Amniotic stem cell (primary cell): ENCODE results near the gene CFLAR.
"Not testable (repeated sequence)": the region's sequence is repeated elsewhere in the genome, so short reads cannot be mapped to it uniquely, and the experiment has no call there.

Experiments
- DNase-seq: peaks from one replicate; lab custom pipeline; 2025; lab: John Stamatoyannopoulos, UW

Gene CFLAR

DNA sequence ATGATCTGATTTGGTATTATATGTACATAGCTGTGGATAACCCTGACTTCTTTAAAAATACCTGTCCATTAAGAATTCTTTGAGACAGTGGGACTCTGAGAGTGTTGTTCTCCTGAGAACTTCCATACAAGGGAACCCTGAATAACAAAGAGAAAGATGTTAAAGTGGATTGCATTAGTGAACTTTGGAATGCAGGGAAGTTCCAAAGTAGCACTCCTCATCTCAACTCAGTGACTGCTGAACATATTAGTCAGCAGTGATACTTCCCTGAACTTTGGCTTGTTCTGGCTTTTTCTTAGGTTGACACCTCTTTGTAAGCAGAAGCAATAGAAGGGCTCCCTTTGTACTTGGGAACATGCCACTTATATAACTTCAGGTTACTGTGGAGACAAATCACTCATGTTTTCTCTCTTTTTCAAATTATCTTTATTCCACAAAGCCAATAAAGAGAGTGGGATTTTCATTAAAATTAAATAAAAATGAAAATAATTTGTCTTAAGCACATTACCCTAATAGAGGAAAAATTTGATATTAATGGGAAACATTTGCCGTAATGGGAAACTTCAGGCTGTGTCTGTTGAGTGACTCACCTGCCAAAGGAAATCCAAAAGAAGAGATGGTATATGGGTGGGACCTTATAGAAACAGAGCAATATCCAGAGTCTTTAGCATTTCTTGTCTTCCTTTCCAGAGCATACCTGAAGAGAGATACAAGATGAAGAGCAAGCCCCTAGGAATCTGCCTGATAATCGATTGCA lies 33.3 kb downstream of the CFLAR start:
- peak; percentile 43 for DNase-seq

DNA sequence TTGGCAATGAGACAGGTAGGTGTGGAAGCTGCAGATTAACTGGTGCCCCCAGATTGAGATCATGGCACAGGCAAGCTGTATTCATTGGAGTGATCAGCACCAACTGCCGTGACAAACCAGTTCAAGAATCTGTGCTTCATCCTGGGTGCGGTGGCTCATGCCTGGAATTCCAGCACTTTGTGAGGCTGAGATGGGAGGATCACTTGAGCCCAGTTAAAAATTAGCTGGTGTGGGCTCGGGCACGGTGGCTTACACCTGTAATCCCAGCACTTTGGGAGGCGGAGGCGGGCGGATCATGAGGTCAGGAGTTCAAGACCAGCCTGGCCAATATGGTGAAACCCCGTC lies 33.8 kb downstream of the CFLAR start:
- DNase-seq: not testable (repeated sequence)

DNA sequence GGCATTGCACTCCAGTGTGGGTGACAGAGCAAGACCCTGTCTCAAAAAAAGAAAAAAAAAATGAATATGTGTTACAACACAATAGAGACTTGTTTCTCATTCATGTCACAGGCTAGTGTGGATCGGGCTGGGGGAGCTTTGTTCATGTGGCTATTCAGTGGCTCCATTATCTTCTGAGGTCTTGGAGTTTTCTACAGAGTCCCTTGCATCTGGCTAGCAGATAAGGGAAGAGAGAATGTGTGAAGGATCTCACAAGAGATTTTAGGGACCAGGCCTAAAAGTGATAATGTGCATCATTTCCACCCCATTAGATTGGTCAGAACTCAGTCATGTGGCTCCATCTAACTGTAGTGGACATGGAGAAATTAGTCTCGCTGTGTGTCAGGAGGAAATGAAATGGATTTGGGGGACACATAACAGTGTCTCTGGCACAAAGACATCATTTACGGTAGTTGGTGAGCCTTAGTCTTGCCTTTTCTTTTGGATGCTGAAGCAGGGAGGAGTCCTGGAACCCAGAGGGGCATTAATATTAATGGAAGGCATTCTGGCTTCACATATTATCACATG lies 34.6 kb downstream of the CFLAR start:
- DNase-seq: no peak

DNA sequence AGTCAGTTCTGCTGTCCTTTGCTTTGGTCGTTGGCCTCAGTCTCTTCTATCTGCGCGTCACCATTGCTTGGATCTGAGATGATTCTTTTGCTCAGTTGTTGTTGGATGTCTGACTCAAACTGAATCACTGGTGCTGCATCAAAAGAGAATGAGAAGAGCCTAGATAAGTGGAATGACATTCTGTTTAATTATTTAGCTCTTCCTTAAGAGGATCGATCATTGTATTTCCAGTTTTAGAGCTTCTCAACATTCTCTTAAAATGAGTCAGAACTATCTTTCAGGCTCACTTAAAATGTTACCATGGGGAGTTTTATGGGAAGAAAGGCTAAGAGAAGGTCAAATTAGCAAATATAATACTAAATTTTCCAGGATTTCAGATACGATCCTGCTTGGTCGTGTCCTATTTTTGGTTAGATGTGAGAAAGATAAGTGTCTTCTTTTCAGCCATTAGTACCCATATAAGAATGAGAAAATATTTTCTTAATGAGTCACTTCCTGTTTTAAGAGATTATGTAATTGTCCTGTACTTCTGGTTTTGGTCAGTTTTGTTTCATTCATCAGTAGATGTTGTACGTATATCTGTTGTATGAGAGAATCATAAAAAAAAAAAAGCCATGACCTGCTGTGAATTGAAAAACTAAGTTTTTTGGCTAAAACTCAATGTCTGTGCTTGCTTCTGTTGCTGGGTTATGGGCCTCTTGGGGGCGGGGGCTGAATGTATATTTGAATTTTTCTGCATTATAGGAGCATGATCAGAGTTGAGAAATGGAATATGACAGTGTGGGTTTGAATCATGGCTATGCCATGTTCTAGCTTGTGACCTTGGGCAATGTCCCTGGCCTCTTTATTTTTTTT lies 35.4 kb downstream of the CFLAR start:
- peak; percentile 54 for DNase-seq

DNA sequence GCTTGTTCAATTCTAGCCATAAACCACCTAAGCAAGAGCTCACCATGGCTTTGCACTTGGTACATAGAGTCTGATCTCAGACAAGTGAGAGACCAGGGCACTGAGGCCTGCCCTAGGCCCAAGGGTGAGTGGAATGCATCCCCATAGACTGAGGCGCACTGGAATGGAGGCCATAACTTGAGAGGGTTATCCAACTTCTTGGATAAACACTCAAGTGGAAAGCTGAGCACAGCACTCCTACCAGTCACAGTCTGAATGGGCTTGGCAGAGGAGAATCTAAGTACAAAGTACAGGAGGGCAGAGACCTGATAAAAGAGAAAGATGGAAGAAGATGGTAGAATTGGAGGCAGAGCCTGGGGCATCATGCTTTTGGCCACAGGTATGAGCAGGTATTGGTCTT lies 36.6 kb downstream of the CFLAR start:
- DNase-seq: no peak

DNA sequence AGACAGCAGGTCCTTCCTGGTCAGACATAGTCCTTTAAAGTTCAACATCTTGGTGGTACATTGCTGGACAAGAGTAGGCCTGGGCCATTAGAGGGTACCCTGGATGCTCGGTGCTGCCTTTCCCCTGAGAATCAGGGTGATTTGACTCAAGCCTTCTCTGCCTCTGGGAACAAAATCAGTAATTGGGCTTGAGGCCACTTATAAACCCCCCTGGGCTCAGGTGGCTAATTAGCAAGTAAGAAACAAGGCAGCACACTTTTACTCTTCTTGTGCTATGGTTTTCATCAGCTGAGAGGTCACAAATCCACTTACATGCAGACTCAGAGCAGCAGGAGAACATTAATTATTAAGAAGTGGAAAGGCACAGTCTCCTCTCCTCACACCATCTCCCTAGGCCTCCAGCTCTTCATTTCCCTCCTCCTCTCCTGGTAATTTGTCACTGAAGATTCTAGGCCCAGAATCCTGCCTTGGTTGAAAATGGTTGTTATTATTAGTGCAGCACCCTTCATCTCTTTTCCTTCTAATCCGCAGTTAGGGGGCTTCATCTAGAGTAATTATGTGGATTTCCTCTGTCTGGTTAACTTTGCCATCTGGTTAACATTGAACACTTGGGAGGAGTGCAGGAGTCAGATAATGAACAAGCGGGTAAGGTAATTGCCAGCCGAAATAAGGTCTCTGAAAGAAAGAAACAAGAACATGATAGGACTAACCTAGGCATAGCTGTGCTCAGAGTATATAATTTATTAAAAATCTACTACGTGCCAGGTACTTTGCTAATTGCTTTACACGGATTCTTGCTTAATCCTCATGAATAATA lies 37.2 kb downstream of the CFLAR start:
- DNase-seq: no peak

DNA sequence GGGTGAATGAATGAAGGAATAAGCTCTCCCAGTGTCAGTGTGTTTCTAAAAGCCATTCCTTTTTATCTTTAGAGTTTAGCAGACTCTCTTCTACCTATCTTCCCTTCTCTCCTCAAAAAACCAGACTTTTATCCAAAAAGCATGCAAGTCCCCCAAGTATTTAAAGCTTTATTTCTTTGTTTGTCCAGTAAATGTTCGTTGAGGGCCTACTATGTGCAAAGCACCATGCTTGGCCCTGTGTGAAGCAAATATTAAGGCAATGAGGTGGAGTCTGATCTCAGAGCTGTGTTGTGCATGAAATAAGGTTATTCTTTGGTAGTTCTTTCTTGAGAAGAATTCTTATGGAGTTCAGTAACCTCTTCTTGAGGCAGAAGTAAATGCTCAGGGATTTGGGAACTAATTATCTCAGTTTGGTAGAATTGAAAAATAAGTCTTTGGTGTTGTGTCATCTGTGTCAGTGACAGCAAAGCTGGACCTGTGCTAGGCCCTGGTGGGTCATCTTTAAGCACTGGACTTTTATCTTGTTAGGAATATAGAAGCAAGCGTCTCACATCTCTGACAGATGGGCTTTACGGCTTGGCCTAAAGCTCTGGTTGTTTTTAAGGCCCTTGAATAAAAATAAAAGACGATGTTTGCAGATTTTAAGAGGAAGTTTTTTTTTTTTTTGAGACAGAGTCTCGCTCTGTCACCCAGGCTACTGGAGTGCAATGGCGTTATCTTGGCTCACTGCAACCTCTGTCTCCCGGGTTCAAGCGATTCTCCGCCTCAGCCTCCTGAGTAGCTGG lies 38.8 kb downstream of the CFLAR start:
- no peak for DNase-seq

DNA sequence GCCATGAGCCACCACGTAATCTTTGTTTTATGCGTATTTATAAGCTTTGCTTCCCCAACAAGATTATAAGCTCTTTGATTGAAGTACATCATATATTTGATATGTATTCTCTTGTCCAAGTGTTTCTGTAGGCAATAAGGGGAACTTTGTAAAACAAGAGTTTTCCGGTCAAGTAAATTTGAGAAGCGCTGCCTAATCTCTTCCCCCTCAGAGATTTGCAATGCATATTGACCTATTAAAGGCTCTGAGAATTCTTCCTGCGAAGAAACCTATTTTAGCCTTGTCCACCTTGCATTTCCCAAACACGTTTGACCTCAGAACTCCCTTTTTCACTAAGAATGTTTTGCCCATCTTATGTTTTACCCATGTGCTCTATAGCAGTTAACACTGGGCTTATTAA lies 40.1 kb downstream of the CFLAR start:
- no peak for DNase-seq

DNA sequence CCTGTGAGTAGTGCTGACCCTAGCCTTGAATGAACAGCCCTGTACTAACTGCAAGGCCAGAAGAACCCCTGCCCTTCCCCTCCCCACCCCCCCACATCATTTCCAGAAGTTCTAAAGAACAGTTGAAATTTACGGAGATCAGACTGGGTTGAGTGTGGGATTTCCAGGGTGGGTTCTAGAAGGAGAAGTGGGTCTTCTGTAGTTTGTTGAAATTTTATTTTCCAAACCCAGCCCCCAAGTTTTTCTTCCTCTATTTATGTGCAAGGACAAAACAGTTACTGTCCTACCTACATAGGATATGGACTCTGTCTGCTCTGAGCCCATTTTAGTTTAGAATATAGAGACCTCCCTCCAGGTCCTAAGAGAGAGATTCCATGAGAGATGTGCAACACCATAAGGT lies 40.7 kb downstream of the CFLAR start:
- DNase-seq: no peak

DNA sequence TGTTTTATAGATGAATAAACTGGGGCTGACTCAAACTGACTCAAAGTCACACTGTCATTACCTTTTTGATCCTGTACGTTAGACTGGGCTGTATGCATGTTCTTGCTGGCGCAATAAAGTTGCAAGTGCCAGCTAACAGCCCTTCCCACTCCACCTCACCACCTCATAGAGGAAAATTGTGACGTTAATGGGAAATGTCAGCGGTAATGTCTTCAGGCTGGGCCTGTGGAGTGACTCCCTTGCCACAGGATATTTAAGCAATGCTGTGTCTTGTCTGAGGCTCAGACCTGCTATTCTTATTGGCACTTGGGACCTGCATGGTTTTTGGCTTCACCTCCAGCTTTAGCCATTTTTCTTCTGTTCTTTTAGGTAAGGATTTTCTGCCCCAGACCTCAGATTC lies 41.7 kb downstream of the CFLAR start:
- DNase-seq: no peak

DNA sequence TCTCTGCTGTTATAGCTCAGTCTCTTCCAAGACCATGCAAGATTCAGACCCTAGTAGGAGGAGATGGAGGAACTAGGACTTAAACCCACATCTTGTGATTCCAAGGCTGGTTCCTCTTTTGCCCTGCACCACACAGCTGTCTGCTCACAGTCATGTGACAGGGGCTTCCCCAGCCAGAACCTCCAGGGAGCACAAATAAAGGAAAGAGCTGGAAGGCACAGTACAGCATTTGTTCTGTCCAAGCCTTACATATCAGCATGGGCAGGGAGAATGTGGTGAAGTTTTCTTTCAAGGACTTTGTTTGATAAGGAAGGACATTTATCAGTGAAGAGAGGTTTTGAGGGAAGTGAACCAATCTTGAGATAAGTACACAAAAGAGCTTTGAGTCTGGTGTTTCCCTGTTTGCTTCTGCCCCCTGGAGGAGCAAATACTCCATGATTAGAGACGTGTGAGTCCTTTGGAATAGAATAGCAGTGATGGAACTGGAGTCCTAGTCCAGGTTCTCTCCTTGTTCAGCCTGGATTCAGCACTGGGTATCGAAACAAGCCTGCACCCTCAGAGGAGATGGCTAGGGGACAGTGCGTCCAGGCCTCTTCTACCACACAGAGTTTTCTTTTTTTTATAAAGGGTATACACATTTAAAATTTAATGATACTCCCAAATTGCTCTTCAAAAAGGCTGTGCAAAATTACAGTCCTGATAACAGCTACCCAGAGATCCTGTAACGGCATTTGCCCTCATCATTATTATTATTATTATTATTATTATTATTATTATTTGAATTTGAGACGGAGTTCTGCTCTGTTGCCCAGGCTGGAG lies 42.4 kb downstream of the CFLAR start:
- DNase-seq: peak; percentile 24

DNA sequence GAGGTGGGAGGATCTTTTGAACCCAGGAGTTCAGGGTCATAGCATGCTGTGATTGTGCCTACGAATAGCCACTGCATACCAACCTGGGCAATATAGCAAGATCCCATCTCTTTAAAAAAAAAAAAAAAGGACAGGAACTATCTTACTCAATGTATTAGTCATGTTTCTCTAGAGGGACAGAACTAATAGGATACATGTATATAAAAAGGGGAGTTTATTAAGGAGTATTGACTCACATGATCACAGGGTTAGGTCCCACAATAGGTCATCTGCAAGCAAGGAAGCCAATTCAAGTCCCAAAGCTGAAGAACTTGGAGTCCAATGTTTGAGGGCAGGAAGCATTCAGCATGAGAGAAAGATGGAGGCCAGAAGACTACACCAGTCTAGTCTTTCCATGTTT lies 48.2 kb downstream of the CFLAR start:
- no peak for DNase-seq

DNA sequence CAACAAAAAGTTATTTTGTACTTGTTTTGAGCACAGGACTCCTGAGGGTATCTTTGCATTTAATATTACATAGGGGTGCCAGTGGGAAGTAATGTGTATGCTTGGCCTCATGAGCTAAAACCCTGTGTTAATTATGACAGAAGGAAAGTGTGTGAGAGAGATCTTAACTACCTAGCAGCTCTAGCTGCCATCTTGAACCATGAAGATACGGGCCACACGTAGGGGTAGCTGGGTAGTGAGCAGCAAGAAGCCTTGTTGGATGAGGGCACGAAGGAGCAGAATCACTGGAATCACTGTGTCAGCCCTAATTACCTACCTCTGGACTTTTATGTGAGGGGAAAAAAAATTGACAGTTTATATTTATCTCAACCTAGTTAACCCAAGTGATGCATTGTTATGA lies 51.6 kb downstream of the CFLAR start:
- DNase-seq: no peak

DNA sequence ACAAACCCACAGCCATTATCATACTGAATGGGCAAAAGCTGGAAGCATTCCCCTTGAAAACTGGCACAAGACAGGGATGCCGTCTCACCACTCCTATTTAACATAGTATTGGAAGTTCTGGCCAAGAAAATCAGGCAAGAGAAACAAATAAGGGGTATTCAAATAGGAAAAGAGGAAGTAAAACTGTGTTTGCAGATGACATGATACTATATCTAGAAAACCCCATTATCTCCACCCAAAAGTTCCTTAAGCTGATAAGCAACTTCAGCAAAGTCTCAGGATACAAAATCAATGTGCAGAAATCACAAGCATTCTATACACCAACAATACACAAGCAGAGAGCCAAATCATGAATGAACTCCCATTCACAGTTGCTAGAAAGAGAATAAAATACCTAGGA lies 52.5 kb downstream of the CFLAR start:
- DNase-seq: not testable (repeated sequence)

DNA sequence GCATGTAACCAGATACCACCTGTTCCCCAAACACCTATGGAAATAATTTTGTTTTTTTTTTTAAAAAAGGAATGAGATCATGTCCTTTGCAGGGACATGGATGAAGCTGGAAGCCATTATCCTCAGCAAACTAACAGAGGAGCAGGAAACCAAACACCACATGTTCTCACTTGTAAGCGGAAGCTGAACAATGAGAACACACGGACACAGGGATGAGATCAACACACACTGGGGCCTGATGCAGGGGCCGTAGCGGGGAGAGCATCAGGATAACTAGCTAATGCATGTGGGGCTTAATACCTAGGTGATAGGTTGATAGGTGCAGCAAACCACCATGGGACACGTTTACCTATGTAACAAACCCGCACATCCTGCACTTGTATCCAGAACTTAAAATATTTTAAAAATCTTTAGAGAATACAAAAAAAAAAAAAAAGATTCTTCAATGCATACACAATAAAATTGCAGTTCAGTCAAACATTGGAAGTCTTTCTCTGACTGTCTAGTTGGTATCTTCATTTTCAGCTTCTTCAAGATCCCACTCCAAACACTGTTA lies 55.4 kb downstream of the CFLAR start:
- DNase-seq: no peak

DNA sequence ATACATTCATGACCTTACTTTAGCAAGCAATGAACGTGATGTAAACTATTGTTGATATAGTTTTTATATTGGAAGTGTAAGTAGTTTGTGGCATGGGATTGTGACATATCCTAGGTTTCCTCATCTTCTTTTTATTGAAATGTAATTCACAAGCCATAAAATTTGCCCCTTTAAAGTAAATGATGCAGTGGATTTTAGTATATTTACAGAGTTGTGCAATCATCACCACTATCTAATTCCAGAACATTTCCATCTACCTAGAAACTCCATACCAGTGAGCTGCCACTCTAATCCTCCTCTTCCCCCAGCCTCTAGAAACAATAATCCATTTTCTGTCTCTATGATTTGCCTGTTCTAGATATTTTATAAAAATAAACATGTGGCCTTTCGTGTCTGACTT lies 56.3 kb downstream of the CFLAR start:
- no peak for DNase-seq

DNA sequence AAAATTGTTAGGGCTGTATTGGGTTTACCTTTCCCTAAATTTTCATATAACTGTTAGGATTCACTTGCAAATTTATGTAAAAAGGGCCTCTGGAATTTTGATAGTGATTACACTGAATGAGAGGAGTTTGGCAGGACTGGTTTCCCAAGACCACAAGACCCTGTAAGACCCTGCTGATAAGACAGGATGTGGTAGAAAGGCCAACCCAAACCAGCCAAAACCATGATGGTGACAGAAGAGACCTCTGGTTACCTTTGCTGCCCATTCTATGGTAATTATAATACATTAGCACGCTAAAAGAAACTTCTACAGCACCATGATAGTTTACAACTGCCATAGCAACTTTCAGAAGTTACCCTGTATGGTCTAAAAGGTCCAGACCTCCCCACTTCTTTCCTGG lies 58.7 kb downstream of the CFLAR start:
- DNase-seq: no peak

DNA sequence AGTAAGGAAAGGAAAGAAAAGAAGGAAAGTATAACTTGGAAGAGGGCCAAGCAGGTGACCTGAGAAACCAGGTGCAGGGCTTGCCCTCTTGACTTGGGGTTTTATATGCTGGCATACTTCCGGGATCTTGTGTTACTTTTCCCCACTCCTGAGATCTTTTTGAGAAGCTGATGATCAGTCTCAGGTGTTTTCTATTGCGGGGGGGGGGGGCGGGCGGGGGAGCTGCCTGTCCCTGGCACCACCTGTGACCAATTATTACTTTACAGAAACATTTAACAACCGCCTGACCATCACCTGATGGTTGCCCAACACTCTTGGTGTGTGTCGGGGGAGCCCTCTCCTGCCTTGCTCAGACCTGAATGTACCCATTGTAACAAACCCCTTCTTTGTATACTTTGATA lies 60.1 kb downstream of the CFLAR start:
- no peak for DNase-seq

DNA sequence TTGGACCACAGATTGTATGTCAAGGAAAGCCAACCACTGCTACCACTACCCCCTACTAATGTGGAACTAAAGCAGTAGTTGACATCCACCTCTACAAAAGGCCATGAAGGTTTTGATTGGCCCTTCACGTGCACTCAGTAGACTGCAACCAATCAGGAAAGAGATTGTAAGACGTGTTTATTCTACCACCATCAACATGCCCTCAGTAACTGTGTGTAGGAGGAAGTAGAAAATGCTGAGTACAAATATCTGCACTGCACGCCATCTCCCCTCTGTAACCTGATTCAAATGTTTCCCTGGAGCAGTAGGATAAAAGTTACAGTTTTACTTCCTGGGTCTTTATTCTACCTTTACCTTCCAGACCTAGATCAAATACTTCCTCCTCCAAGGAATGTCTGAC lies 64.0 kb downstream of the CFLAR start:
- DNase-seq: no peak

DNA sequence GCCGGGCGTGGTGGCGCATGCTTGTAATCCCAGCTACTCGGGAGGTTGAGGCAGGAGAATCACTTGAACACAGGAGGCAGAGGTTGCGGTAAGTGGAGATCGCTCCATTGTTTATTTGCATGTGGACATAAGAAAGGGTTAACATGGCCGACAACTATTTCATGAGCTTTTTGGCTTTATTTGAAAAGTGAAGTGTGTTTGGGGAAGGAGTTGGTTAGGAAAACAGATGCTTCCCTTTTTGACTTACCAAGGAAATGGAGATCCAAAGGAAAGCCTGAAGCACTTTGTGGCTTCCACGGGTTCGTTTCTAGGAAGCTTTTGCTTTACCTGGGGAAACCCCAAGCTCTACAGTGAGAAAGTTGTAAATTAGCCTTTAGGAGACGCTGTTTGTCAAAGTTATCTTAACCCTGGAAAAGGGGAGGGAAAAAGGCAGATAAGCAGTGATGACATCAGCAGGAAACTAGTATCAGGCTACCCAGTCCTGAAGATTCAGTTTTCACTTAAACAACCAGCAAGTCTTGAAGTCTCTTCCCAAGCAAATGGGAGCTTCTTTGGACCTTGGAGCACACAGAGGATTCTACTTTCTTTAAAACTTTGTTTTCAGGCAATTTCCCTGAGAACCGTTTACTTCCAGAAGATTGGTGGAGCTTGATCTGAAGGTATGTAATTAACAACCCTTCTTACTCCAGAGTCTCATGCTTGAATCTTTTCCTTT lies 66.8 kb downstream of the CFLAR start, which contains the start of gene CASP10:
Gene CASP10, plus strand, starts transcription at position 492 of the 715 bp plus-strand sequence. CDS start 2,637 bp downstream, outside the sequence.
- no peak for DNase-seq
